Measurements from ENCODE around the gene BIN1.
"Not testable (repeated sequence)": the region's sequence is repeated elsewhere in the genome, so short reads cannot be mapped to it uniquely, and the experiment has no call there.

BIN1 gene

DNA sequence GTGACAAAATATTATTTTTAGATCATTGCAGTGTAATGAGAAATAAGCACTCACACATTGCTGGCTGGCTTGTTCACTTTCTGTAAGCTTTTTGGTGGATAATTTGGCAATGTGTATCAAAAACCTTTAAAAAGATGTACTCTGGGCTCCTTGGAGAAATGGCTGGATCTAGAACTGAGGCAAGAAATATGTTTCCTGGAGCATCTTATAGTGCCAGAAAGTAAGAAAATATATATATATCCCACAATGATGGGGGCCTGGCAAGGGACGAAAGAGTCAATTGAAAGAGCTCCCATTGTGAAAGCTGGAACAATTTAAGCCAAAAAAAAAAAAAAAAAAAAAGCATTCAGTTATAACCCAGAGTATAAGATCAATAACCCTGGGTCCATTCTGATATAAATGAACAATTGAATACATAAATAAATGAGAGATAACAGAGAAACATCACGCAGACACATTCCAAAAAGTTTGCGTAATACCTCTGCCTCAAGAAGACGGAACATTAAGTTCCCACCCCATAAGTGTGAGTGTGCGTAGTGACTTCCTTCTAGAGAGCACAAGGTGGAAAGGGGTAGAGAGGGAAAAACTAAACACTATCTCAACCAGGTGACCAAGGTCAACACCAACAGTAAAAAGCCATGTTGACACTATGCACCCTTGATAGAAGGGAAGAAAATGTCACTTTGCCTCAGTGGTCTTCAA is 77.5 kb downstream of the BIN1 start:
- DNase-seq (ENCODE audit: low read depth in 2 of 3, low spot score in 1 of 3), result no peak

DNA sequence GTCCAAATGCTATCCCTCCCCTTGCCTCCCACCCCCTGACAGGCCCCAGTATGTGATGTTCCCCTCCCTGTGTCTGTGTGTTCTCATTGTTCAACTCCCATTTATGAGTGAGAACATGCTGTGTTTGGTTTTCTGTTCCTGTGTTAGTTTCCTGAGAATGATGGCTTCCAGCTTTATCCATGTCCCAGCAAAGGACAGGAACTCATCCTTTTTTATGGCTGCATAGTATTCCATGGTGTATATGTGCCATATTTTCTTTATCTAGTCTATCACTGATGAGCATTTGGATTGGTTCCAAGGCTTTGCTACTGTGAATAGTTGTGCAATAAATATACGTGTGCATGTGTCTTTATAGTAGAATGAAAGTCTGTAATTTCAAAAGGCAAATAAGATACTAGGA is 78.2 kb downstream of the BIN1 start:
- DNase-seq (ENCODE audit: low read depth in 2 of 3, low spot score in 1 of 3), result not testable (repeated sequence)

DNA sequence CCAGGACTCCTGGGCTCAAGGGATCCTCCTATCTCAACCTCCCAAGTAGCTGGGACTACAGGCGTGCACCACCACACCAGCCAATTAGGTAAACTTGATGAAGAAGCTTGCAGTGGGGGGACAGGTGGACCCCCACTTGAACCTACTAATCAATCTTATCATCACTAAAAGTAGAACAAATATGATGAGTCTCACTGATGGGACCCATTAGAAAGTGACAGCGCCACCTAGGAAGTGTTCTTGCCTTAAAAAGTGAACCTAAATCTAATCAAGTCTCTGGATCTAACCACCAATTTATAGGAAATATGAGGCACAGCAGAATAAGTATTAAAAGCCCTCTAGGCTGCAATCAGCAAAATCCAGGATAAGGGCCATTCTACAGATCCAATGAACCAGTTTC is 79.2 kb downstream of the BIN1 start:
- no peak for DNase-seq (ENCODE audit: low read depth in 2 of 3, low spot score in 1 of 3)

DNA sequence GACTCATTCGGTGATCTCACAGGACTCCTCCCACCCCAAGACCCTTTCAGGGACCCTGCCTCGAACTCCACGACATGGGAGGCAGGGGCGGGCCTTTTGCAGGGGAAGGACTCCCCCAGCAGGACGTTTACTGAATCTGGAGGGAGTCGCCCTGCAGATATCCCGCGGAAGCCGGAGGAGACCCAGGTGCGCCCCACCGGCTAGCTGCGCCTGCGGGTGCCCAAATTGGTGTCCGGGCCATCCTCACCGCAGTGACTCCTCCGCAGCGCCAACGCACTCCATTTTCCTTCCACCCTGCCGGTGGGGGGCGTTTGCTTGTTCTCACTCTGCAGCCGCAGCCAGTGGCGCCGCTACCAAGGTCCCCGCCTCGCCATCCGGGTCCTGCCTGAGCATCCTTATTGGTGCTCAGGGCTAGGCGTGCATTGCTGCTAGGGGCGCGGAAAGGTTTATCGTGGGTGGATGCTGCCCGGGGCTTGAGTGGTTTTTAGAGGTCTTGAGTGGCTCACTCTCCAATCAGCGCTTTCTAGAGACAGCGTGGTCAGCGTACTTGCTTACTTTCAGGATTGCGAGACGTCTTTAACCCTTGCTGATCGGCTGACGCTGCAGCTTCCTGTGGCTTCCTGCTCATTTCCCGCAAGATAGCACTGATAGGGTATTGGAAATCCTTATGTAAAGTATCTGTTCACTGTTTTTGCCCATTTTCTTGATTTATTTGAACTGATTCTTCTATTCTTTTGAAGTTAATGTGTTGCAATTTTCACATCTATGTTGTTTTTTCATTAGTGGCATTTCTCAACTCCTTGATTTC is 81.4 kb downstream of the BIN1 start:
- DNase-seq (ENCODE audit: low read depth in 2 of 3, low spot score in 1 of 3), result peak; percentile 49 to 57 (median 56)

DNA sequence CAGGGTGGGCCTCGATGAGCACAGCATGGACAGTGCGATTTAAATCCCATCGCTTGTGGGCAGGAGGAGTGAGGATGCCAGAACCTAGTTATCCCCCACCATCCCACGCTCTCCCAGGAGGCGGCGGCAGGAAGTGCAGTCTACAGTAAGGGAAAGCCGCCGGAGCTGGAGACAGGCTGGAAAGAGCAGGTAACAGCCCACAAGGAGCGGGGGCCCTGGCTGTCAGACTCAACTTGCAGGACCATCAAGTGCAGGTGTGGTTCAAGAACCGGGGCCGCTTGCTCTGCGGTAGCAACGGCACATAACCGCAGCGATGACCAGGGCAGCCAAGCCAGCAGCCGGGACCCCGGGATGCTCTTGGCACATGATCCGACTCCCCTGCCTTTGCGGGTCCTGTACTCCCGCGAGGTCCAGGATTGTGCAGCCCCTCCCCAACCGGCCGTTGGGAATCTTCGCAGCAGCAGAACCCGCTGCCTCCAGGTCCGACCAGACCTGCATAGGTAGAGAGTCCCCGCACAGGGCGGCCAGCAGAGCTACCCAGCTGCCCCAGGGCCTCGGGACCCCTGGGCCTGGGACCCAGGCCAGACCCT is 82.1 kb downstream of the BIN1 start:
- no peak for DNase-seq (ENCODE audit: low read depth in 2 of 3, low spot score in 1 of 3)

DNA sequence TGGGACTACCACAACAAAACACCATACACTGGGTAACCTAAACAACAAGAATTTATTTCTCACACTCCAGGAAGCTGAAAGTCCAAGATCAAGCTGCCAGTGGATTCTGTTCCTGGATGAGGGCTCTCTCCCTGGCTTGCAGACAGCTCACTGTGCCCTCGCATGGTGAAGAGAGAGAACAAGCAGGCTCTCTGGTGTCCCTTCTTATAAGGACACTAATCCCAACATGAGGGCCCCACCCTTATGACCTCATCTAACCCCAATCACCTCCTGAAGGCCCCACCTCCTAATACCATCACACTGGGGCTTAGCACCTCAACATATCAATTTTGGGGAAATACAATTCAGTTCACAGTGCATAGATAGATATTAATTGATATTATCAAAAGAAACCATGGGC is 83.5 kb downstream of the BIN1 start:
- no peak for DNase-seq (ENCODE audit: low read depth in 2 of 3, low spot score in 1 of 3)

DNA sequence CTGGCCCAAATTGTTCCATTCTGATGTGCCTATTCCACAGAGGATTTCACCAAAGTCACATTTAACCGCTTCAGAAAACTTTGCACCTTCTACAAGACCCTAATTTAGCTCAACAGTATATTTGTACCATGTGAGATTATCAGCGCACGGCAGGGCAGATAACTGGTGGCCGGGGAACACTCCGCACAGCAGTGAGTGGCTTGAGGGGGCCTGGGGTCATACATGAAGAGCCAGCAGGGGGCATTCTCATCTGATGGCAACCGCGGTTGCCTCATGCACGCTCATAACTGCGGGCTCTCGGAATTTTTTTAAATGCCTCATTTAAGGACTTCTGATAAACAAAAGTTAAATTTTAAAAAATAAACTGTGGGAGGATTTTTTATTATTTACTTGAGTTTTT is 84.1 kb downstream of the BIN1 start:
- DNase-seq (ENCODE audit: low read depth in 2 of 3, low spot score in 1 of 3), result no peak

DNA sequence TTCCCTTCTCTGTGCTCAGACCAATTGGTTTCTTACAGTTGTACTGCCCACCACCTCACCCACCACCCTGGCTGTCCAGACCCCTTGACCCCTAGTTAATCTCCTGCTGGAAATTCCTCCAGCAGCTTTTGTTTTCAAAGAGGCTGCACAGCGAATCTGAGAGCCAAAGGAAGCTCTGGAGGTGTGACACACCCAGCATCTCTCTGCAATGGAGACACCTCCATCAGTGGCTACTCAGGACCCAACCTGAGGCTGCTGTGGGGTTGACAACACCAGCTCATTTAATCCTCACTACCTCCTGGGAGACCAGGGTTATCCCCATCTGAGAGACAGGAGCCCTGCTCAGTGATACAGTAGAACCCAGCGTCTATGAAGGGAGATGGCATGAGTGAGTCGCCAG is 86.4 kb downstream of the BIN1 start:
- no peak for DNase-seq (ENCODE audit: low read depth in 2 of 3, low spot score in 1 of 3)

DNA sequence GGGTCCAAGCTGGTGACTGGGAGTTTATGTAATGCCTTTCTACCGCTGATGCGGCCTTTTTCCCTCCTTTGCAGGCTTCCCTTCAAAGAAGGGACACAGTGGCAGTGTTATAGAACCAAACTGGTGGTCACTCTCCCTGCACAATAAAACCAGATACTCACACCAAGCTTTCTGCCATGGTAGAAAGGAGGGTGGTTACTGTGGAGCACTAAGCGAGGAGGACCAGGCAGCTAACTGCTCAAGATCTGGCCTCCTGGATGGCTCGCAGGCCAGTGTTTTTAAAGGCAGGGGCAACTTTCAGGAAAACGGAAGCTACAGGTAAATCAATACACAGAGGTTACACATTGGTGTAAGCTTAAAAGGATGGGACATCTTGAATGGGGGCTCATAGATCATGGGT is 89.4 kb downstream of the BIN1 start:
- no peak for DNase-seq (ENCODE audit: low read depth in 2 of 3, low spot score in 1 of 3)

DNA sequence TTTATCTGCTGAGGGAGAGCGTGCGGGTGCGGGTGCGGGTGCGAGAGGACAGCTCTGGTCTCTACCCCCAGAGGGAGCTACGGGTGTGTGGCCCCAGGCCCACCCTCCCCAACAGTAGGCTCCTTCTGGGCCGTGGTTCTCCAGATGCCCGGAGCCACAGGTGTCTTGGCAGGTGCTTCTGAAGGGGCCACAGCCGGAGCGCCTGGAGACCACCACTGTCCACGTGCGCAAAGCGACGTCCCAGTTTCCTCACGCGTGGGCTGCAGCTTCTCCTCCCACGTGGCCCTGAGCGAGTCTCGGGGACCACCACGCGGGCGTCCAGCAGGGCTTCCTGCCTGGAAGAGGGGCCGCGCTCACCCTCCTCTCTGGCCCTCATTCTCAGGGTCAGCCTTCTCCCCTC is 90.6 kb downstream of the BIN1 start:
- no peak for DNase-seq (ENCODE audit: low read depth in 2 of 3, low spot score in 1 of 3)

DNA sequence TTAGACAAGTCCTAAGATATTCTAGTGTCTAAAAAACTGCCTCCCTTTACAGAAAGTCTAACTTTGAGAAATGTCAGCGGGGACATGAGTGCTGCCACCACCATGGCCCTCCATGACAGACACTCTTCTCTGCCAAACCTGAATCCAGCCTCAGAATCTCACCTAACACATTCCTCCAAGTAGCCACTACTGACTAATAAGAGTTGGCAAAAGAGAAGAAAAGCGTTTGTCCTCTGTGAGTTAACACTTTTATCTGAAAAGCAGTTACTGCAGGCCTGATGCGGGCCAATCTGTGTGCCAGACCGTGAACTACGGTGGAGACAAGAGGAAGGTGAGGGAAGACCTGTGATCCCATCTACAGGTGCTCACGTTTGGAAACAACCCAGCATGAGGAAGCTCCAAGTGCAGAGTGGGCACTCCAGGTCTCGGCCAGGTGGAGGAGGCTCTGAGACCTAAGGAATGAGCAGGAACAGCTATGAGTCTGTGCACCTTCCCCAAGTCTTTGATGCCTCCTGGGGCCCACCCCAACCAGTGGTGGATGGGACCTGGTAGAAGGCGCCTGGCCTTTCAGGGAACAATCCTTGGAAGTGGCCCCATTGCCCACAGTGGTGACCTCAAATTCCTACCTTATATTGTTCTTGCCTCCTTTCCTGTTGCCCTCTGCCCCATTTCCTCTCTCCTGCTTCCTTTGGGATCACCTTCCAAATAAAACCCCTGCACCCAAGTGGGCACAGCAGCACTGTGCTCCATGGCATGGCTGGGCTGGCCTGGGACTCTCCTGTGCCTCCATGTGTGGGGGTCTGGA is 91.6 kb downstream of the BIN1 start:
- DNase-seq (ENCODE audit: low read depth in 2 of 3, low spot score in 1 of 3), result no peak

DNA sequence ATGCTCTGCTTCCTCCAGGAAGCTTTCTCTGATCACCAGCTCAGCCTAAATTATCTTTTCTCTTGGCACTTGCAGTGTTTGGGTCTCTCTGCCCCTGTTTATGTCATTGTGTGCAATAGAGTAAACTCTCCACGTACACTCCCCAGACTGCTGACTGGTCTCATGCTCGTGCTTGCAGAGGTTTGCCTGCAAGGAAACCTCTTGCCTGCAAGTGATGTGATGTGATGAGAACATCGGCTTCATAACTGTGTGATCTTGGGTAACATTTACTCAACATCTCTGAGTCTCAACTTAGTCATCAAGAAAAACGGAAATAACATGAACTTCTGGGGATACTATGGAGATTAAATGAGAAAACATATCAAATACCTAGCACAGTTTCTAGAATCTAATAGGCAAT is 92.3 kb downstream of the BIN1 start:
- DNase-seq (ENCODE audit: low read depth in 2 of 3, low spot score in 1 of 3), result no peak

DNA sequence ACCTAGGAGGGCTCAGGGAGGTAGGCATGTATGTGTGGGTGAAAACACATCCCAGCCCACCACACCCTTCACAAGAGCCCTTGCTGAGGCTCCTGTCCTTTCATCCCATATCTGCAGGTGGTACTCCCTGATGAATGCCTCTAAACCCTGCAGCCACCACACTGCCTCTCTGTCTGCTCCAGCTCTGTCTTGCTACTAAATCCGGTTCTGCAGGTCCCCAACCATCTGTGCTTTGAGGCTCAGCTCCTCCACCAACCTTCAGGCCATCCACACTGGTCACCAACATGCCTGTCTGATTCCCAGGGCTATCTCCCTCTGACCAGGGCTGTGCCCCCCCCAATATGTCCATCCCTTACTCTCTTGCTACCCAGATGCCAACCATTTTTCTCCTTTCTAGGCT is 92.7 kb downstream of the BIN1 start:
- no peak for DNase-seq (ENCODE audit: low read depth in 2 of 3, low spot score in 1 of 3)

DNA sequence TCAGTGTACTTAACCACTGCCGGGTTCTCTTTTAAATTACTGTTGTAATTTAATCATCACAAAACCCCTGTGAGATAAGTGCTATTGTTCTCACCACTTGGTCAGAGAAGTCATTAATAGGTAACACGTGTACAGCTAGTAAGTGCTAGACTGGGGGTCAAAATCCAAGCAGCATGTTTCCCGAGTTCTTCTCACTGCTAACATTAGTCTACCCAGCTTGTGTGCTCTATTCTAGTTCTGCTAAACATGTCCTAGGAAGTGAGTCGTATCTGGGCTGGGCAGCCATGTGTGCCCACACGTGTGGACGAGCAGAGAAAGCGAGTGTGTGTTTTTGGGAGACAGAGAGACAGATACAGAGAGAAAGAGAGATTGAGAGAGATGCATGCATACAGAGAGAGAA is 94.1 kb downstream of the BIN1 start:
- no peak for DNase-seq (ENCODE audit: low read depth in 2 of 3, low spot score in 1 of 3)

DNA sequence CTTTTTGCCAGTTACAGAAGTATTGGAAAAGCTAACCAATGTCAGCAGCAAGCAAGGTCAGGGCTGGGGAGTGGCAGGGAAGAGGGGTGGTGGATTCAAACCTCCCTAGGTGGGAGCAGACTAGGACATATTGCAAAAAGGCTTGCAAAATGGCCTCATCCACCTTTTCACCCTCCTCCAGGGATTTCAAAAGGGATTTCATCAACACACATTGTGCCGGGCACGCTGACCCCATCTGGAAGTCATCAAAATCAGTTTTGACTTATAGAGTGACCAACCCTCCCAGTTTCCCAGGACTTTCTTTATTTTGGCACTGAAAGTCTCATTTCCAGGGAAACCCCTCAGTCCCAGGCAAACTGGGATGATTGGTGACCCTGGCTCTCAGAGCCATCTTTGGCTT is 94.7 kb downstream of the BIN1 start:
- DNase-seq (ENCODE audit: low read depth in 2 of 3, low spot score in 1 of 3), result no peak

DNA sequence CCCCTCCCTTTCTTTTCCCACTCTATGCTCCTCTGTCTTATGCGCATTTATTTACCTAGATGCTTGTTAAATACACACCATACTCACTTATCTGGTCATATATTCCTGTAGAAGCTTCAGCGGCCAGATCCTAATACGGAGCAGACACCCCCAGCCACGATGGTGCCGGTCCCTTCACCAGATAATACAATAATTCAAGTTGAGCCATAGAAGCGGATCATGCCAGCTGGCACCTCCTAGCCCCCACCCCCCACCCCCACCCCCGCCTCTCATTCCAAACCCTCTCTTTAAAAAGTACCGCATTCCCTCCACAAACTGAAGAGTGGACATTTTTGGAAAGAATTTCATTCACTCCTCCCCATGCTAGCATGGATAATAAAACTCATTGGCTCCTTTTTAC is 95.2 kb downstream of the BIN1 start:
- DNase-seq (ENCODE audit: low read depth in 2 of 3, low spot score in 1 of 3), result no peak

DNA sequence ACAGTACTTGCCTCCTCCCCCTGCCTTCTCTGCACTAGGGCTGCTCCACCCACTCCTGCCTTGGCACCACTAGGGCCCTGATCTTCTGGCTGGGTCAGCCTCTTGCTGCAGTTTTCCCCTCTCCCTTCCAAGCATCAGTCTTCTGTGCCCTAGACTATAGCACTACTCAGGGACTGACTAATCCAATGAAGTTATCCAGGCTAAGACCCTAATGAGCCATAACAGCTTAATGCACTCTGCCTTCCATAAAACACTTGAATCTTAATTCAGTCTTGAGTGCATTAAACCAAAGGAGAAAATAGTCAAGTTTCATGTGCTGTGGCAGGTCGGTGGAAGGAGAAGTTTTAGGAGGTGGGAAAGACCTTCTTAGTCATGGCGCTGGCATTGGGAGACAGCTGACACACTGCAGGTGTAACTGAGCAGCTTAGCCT is 95.7 kb downstream of the BIN1 start:
- DNase-seq (ENCODE audit: low read depth in 2 of 3, low spot score in 1 of 3), result no peak

DNA sequence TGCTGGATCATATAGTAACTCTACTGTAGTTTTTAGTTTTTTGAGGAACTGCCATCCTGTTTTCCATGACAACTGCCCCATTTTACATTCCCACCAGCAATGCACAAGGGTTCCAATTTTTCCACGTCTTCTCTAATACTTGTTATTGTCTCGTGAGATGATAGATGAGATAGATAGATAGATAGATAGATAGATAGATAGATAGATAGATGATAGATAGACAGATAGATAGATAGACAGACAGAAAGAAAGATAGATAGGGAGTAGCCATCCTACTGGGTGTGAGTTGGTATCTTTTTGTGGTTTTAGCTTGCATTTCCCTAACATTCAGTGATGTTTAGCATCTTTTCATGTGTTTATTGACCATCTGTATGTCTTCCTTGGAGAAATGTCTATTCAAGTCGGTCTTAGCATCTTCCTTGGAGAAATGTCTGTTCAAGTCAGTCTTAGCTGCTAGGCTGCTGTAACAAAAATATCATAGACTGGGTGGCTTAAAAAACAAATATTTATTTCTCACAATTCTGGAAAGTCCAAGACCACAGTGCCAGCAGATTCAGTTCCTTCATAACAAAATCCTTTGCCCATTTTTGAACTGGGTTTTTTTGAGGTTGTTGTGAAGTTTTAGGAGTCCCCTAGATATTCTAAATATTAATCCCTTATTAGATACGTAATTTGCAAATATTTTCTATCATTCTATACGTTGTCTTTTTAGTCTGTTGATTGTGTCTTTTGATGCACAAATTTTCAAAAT is 98.5 kb downstream of the BIN1 start:
- no peak for DNase-seq (ENCODE audit: low read depth in 2 of 3, low spot score in 1 of 3)

DNA sequence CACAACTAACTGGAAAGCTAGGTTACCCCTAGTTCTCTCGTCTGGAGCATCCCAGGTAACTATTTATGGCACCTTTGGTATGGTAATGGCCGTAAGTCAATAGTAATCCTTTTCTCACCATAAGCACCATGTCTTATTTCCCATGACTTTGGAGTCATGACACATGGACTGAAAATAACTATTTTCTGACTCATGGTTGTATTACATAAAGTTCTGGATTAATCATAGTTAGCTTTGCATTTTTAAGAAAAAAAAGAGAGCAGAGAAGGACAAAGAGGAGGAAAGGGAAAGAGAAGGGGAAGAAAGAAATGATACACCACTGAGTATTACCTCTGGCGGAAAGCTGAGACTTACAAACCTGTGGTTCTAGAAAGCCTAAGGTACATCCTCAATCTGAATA is 99.3 kb downstream of the BIN1 start:
- no peak for DNase-seq (ENCODE audit: low read depth in 2 of 3, low spot score in 1 of 3)

DNA sequence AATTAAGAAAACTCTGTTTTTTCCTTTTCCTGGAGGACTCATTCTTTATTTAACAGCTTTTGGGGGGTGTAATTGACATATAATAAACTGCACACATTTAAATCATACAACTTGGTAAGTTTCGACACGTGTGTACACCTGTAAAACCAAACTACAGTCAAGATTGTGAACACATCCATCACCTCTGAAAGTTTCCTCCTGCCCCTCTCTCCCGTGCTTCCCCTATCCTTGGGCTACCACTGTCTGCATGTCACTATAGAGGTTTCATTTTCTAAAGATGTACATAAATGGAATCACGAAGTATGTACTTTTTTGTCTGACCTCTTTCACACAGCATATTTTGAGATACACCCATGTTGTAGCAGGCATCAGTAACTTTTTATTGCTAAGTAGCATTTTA is 100.0 kb downstream of the BIN1 start:
- no peak for DNase-seq (ENCODE audit: low read depth in 2 of 3, low spot score in 1 of 3)
